OCI-LY3 (cell line): ENCODE data around the gene NOXA1.

Experiments
- H2AFZ ChIP-seq: fragments of 200-600, 300-600 bp; shearing (Covaris generic); 2 replicates; pipeline ENCODE4 v1.6.0; 2014; ENCODE audit warnings: antibody characterized with exemption, low read depth, low read length
- H3K27ac ChIP-seq: fragments of 200-600, 300-600 bp; sonication (generic); 2 replicates; pipeline ENCODE4 v1.5.1; 2014; ENCODE audit warnings: mild to moderate bottlenecking, low read length, moderate library complexity, mixed read lengths
- H3K27me3 ChIP-seq: fragments of 200-600, 300-600 bp; sonication (generic); 2 replicates; pipeline ENCODE4 v1.6.1; 2014; ENCODE audit warnings: low read depth, low read length, mixed read lengths
- H3K36me3 ChIP-seq: fragments of 200-600, 300-600 bp; sonication (generic); replicated peaks from 2 replicates; pipeline ENCODE3; 2014; ENCODE audit warnings: low read depth, low read length, mixed read lengths
- H3K4me1 ChIP-seq: fragments of 300-600, 200-600 bp; sonication (generic); 2 replicates; pipeline ENCODE4 v1.6.1; 2014; ENCODE audit warnings: low read length, mixed read lengths
- H3K4me2 ChIP-seq: fragments of 200-600, 300-600 bp; sonication (generic); 2 replicates; pipeline ENCODE4 v1.6.1; 2014; ENCODE audit warnings: low read length, mixed read lengths
- H3K4me3 ChIP-seq: fragments of 300-600, 200-600 bp; sonication (generic); 2 replicates; pipeline ENCODE4 v1.5.1; 2014; ENCODE audit warnings: antibody characterized with exemption, mild to moderate bottlenecking, low read length, moderate library complexity
- H3K79me2 ChIP-seq: fragments of 300-600, 200-600 bp; shearing (Covaris generic); 2 replicates; pipeline ENCODE4 v1.6.1; 2014; ENCODE audit warnings: mild to moderate bottlenecking, low read length, mixed read lengths
- H3K9ac ChIP-seq: fragments of 300-600, 200-600 bp; shearing (Covaris generic); 2 replicates; pipeline ENCODE4 v1.6.0; 2014; ENCODE audit warnings: mild to moderate bottlenecking, low read length, moderate library complexity
- H3K9me3 ChIP-seq: fragments of 200-600, 300-600 bp; shearing (Covaris generic); 2 replicates; pipeline ENCODE4 v1.6.1; 2014; ENCODE audit warnings: low read length, mixed read lengths; ENCODE audit not compliant: insufficient read depth
- H4K20me1 ChIP-seq: fragments of 200-600, 300-600 bp; sonication (generic); 2 replicates; pipeline ENCODE4 v1.6.1; 2016; ENCODE audit warnings: low read length, mixed read lengths; ENCODE audit not compliant: insufficient read depth
- EZH2phosphoT487 ChIP-seq: fragments of 200-600 bp; shearing (Covaris generic); IDR thresholded peaks from 2 replicates; pipeline ENCODE4 v1.6.1; 2018; ENCODE audit warnings: antibody characterized with exemption, mixed run types, low read depth
- TF ChIP-seq, protein P1 (sequence below): fragments of 200-600, 300-600 bp; sonication (generic); IDR thresholded peaks from 2 replicates; pipeline ENCODE4 v1.5.1; 2014; ENCODE audit warnings: antibody characterized with exemption, low read length, low read depth

Gene NOXA1

DNA sequence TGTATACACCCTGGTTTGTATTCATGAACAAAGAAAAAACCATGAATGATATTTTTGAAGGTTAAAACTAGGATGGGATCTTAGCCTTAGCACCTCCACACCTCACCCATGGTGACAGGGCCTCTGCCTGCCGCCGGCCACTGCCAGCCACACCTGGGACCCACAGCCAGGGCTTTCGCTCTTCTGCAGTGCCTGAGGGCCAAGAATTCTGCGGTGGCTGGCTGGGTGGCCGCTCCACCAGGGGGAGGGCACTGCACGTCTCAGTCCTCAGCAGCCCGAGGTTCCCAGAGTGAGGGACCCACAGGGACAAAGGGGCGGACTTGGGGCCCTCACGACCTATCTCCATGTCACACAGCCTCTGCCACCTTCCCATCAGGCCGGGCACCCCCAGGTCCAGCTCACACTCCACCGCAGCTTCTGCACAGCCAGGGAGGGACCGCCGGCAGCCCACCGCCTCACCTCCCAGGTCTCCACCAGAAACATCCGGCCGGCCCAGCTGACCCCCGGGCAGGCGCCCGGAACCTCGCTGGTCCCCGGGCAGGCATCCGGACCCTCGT lies 7.1 kb upstream of the NOXA1 start:
- H3K9ac ChIP-seq = no peak overlapping the region
- H4K20me1 ChIP-seq = peaks cover 7% of the 10 kb centered on the region; the same call in 1 of the 2 replicates
- no peak overlapping the region for H3K4me2 ChIP-seq
- H3K36me3 ChIP-seq = no peaks in the 10 kb centered on the region
- H3K27me3 ChIP-seq = no peaks in the 10 kb centered on the region
- H2AFZ ChIP-seq = no peak overlapping the region
- TF ChIP-seq, protein P1, sequence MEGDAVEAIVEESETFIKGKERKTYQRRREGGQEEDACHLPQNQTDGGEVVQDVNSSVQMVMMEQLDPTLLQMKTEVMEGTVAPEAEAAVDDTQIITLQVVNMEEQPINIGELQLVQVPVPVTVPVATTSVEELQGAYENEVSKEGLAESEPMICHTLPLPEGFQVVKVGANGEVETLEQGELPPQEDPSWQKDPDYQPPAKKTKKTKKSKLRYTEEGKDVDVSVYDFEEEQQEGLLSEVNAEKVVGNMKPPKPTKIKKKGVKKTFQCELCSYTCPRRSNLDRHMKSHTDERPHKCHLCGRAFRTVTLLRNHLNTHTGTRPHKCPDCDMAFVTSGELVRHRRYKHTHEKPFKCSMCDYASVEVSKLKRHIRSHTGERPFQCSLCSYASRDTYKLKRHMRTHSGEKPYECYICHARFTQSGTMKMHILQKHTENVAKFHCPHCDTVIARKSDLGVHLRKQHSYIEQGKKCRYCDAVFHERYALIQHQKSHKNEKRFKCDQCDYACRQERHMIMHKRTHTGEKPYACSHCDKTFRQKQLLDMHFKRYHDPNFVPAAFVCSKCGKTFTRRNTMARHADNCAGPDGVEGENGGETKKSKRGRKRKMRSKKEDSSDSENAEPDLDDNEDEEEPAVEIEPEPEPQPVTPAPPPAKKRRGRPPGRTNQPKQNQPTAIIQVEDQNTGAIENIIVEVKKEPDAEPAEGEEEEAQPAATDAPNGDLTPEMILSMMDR = no peak
- no peak for TF ChIP-seq EZH2phosphoT487
- H3K79me2 ChIP-seq = no peaks in the 10 kb centered on the region
- no peak overlapping the region for H3K27ac ChIP-seq
- no peak overlapping the region for H3K4me3 ChIP-seq
- no peaks in the 10 kb centered on the region for H3K9me3 ChIP-seq
- H3K4me1 ChIP-seq = peaks cover 8% of the 10 kb centered on the region; the same call in 1 of the 2 replicates

- H3K27me3 ChIP-seq = no peaks in the 10 kb centered on the region
- no peak overlapping the region for H2AFZ ChIP-seq
- peaks cover 9% of the 10 kb centered on the region for H3K4me1 ChIP-seq
- no peak for TF ChIP-seq EZH2phosphoT487
- TF ChIP-seq, protein P1 = no peak
- H3K27ac ChIP-seq = no peak overlapping the region
- no peak overlapping the region for H3K9ac ChIP-seq
- no peak overlapping the region for H3K4me2 ChIP-seq
- no peak overlapping the region for H3K4me3 ChIP-seq
- H4K20me1 ChIP-seq = peaks cover 7% of the 10 kb centered on the region; the same call in 1 of the 2 replicates
- no peaks in the 10 kb centered on the region for H3K9me3 ChIP-seq
- H3K36me3 ChIP-seq = no peaks in the 10 kb centered on the region
- H3K79me2 ChIP-seq = peaks cover 5% of the 10 kb centered on the region
Measured at GRCh38 chr9:137416563-137417151, 6.5 kb upstream of the NOXA1 start.

DNA sequence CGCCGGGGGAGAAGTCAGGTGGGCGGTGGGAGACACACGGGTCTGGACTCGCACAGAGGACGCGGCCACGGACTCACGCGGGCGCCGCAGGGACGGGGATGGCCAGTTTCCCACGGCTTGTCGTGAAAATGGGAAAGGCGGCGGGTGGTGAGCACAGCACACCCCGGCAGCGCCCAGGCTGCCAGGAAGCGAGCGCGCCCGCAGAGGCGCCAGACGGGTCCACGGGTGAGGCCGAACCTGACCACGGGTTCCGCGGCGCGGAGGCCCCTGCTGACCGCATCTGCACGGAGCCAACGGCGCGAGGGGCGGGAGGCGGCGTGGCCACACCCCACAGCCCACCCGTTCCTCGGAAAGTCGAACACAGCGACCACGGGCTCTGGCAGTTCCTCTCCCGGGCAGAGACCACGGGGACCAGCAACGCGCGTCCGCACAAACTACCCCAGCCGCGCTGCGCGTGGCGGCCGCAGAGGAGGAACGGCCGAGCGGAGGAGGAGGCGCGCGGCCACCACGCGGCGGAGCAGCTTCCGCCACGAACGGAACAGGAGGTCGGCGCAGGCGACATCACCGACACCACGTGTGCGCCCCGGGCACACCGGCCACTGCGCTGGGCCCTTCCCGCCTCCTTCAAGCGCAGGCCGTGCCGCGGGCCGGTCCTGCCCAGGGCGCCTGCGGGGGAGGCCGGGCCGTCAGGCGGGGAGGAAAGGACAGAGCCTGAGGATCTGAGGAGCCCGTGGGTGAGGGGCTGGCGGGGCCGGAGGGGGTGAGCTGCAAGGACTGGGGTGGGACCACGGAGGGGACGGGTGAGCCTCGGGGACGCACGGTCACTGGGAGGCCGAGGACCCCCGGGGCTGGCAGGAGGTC lies 5.8 kb upstream of the NOXA1 start:
- H3K27me3 ChIP-seq = no peaks in the 10 kb centered on the region
- H3K9ac ChIP-seq = no peak overlapping the region
- H3K36me3 ChIP-seq = no peaks in the 10 kb centered on the region
- peaks cover 5% of the 10 kb centered on the region for H3K4me1 ChIP-seq
- H2AFZ ChIP-seq = no peak overlapping the region
- no peaks in the 10 kb centered on the region for H3K9me3 ChIP-seq
- H3K4me2 ChIP-seq = no peak overlapping the region
- no peak overlapping the region for H3K27ac ChIP-seq
- TF ChIP-seq EZH2phosphoT487 = no peak
- TF ChIP-seq, protein P1 = no peak
- peaks cover 12% of the 10 kb centered on the region for H3K79me2 ChIP-seq
- peaks cover 7% of the 10 kb centered on the region; the same call in 1 of the 2 replicates for H4K20me1 ChIP-seq
- no peak overlapping the region for H3K4me3 ChIP-seq
